B cell (primary cell): ENCODE results near the gene KCNJ16. TPM values are rescaled to one million over a fixed set of nuclear protein-coding genes. Genes with fewer than 3 reads are reported as not detected.

Source experiments
- ATAC-seq: fragments of 200-7000 bp; cut with Tn5 transposase; one replicate; pipeline ENCODE4 v1.10.0; 2021; ENCODE audit warnings: low read depth, mild to moderate bottlenecking, moderate number of reproducible peaks, moderate library complexity
- CTCF ChIA-PET: fragments of 350-600 bp; sonication (Branson Sonifier 250); formaldehyde crosslinking; loops from one replicate; lab custom pipeline; 2021; ENCODE audit warnings: antibody characterized with exemption, inconsistent platforms; lab: Charles Lee
- POLR2A ChIA-PET: fragments of 350-600 bp; sonication (Branson Sonifier 250); formaldehyde crosslinking; loops from one replicate; lab custom pipeline; 2021; ENCODE audit warnings: antibody characterized with exemption; lab: Charles Lee
- DNase-seq: peaks from one replicate; pipeline ENCODE4 v3.0.0; 2013
- H2AFZ ChIP-seq: 2 replicates; pipeline ENCODE4 v1.6.1; 2012; ENCODE audit warnings: mild to moderate bottlenecking, low read depth, low read length; ENCODE audit not compliant: insufficient read depth, poor library complexity, severe bottlenecking
- H3K27ac ChIP-seq, 2 donors: 1 replicate in 1 of 2; 2 replicates in 1 of 2; pipeline ENCODE4 v1.5.1; 2012 to 2013; ENCODE audit warnings: low read length in 2 of 2, mild to moderate bottlenecking in 2 of 2, moderate library complexity in 1 of 2
- H3K27me3 ChIP-seq, 4 experiments: fragments of 200-600 bp in 1 of 4; sonication (generic) in 1 of 4; replicated peaks in 1 of 4; 1 replicate in 2 of 4; 2 replicates in 2 of 4; pipeline versions ENCODE4 v1.6.1 to v1.7.0; 2013 to 2016; ENCODE audit warnings: low read length in 3 of 4, mild to moderate bottlenecking in 2 of 4, mixed read lengths in 1 of 4, moderate library complexity in 1 of 4; ENCODE audit not compliant: insufficient read depth in 4 of 4, control insufficient read depth in 3 of 4; ENCODE audit errors: control extremely low read depth in 1 of 4
- H3K36me3 ChIP-seq, 2 experiments: replicated peaks in 1 of 2; 1 replicate in 1 of 2; 2 replicates in 1 of 2; pipeline versions ENCODE4 v1.6.1 to v1.7.1; 2013; ENCODE audit warnings: low read length in 1 of 2; ENCODE audit not compliant: insufficient read depth in 2 of 2, control insufficient read depth in 1 of 2; ENCODE audit errors: control extremely low read depth in 1 of 2, extremely low read depth in 1 of 2
- H3K4me1 ChIP-seq, 2 donors: fragments of 200-600 bp in 1 of 2; sonication (generic) in 1 of 2; 1 replicate in 1 of 2; 2 replicates in 1 of 2; pipeline versions ENCODE4 v1.5.1 to v1.6.1; 2013 to 2017; ENCODE audit warnings: low read length in 2 of 2; ENCODE audit not compliant: control insufficient read depth in 2 of 2, insufficient read depth in 2 of 2
- H3K4me2 ChIP-seq: replicated peaks from 2 replicates; pipeline ENCODE3; 2012; ENCODE audit warnings: mild to moderate bottlenecking, low read depth, low read length; ENCODE audit not compliant: poor library complexity, severe bottlenecking
- H3K4me3 ChIP-seq, 5 experiments: fragments of 200-600 bp in 1 of 5; sonication (generic) in 1 of 5; 1 replicate in 3 of 5; 2 replicates in 2 of 5; pipeline versions ENCODE4 v1.5.1 to v1.7.0; 2011 to 2016; ENCODE audit warnings: low read length in 4 of 5, mild to moderate bottlenecking in 4 of 5, low read depth in 2 of 5, control low read depth in 1 of 5, moderate library complexity in 1 of 5; ENCODE audit not compliant: insufficient read depth in 1 of 5; ENCODE audit errors: control extremely low read depth in 1 of 5, extremely low read depth in 1 of 5
- H3K79me2 ChIP-seq: fragments of 200-600 bp; sonication (generic); one replicate; pipeline ENCODE4 v1.6.0; 2016; ENCODE audit warnings: low read length; ENCODE audit not compliant: control insufficient read depth, insufficient read depth
- H3K9ac ChIP-seq: fragments of 200-600 bp; sonication (generic); 2 replicates; pipeline ENCODE4 v1.6.1; 2017; ENCODE audit warnings: mild to moderate bottlenecking, low read length, moderate library complexity
- H3K9me3 ChIP-seq, 3 donors: one replicate each; pipeline versions ENCODE4 v1.6.1 to v1.7.1; 2013; ENCODE audit warnings: low read length in 2 of 3; ENCODE audit not compliant: control insufficient read depth in 2 of 3, insufficient read depth in 1 of 3; ENCODE audit errors: control extremely low read depth in 1 of 3
- H4K20me1 ChIP-seq: 2 replicates; pipeline ENCODE4 v1.6.0; 2012; ENCODE audit warnings: mild to moderate bottlenecking, low read length; ENCODE audit not compliant: insufficient read depth, control insufficient read depth, poor library complexity, severe bottlenecking
- H3K27ac Mint-ChIP-seq: one replicate; pipeline ENCODE4 v1.8.0; 2021; ENCODE audit warnings: mixed read lengths
- H3K27me3 Mint-ChIP-seq: one replicate; pipeline ENCODE4 v1.8.0; 2021; ENCODE audit warnings: mixed read lengths
- H3K4me1 Mint-ChIP-seq: one replicate; pipeline ENCODE4 v1.8.0; 2021; ENCODE audit warnings: mixed read lengths
- H3K4me3 Mint-ChIP-seq: one replicate; pipeline ENCODE4 v1.8.0; 2021; ENCODE audit warnings: mixed read lengths
- H3K9me3 Mint-ChIP-seq: one replicate; pipeline ENCODE4 v1.8.0; 2022; ENCODE audit warnings: mixed read lengths; ENCODE audit not compliant: insufficient read depth
- EZH2 ChIP-seq: IDR thresholded peaks from 2 replicates; pipeline ENCODE4 v1.6.1; 2012; ENCODE audit warnings: borderline replicate concordance, low read depth, mild to moderate bottlenecking, moderate library complexity, low read length; ENCODE audit not compliant: insufficient read depth, poor library complexity, severe bottlenecking
- WGBS: methylation state at CpG from one replicate; pipeline ENCODE4 v1.1.5; 2013; ENCODE audit warnings: missing lambda C conversion rate; ENCODE audit not compliant: insufficient coverage; 5-methylcytosine and 5-hydroxymethylcytosine counted together
- intact Hi-C: fragments of 100-400 bp; cut with micrococcal nuclease; formaldehyde crosslinking; loops from one replicate; pipeline ENCODE4 v1.10.0; 2022
- polyA plus RNA-seq: library from polyadenylated mRNA; depleted of rRNA; stranded (reverse); fragments of >200 nt; gene quantifications from 2 replicates; pipeline ENCODE4 v1.2.3, GENCODE V29; 2012
- total RNA-seq, 2 donors: library from RNA; stranded (reverse); fragments of 120-200 nt in 1 of 2; gene quantifications; 1 replicate in 1 of 2; 2 replicates in 1 of 2; pipeline versions ENCODE4 v1.2.3 to v1.2.4, GENCODE V29; 2013 to 2022
- TF ChIP-seq, protein P1 (sequence below): fragments of 200-600 bp; IDR thresholded peaks from one replicate; pipeline ENCODE4 v1.8.0; 2022; ENCODE audit warnings: antibody characterized with exemption, mild to moderate bottlenecking

The KCNJ16 gene
- total and polyA plus RNA-seq, 2 donors (not counting 1 experiment from before 2014, with no cell fraction given) = not detected

DNA sequence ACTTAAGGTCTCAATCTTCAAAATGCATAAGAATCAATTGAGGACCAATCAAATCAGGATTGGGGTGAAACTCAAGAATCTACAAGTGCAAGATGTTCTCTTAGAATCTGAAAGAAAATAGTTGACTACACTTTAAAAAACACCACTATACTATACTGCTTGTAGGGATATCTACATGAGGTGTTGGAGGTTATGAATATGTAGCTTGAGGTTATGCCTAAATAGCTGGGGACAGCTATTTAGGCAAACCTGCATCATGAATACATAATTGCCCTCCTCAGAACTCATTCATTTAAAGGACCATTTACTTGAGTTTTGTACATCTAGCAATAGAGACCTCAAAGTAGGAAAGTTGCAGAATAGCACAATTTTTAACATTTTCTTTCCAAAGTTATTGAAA lies 40.1 kb downstream of the KCNJ16 start:
- H3K9me3 ChIP-seq = peaks cover 0 to 7% (median 1%) of the 10 kb centered on the region in 3 donors
- no peak overlapping the region for H3K9ac ChIP-seq
- H3K9me3 Mint-ChIP-seq = peaks cover 2% of the 10 kb centered on the region
- H3K79me2 ChIP-seq = no peaks in the 10 kb centered on the region
- no peak overlapping the region for H3K27ac ChIP-seq
- H3K4me2 ChIP-seq = no peak overlapping the region
- no peaks in the 10 kb centered on the region for H3K4me1 ChIP-seq
- peaks cover 1% of the 10 kb centered on the region for H3K4me1 Mint-ChIP-seq
- H2AFZ ChIP-seq = no peak overlapping the region
- TF ChIP-seq EZH2 = no peak
- TF ChIP-seq, protein P1, sequence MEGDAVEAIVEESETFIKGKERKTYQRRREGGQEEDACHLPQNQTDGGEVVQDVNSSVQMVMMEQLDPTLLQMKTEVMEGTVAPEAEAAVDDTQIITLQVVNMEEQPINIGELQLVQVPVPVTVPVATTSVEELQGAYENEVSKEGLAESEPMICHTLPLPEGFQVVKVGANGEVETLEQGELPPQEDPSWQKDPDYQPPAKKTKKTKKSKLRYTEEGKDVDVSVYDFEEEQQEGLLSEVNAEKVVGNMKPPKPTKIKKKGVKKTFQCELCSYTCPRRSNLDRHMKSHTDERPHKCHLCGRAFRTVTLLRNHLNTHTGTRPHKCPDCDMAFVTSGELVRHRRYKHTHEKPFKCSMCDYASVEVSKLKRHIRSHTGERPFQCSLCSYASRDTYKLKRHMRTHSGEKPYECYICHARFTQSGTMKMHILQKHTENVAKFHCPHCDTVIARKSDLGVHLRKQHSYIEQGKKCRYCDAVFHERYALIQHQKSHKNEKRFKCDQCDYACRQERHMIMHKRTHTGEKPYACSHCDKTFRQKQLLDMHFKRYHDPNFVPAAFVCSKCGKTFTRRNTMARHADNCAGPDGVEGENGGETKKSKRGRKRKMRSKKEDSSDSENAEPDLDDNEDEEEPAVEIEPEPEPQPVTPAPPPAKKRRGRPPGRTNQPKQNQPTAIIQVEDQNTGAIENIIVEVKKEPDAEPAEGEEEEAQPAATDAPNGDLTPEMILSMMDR = no peak
- no peak for DNase-seq
- no peak for ATAC-seq
- no peaks in the 10 kb centered on the region for H3K27me3 ChIP-seq
- intact Hi-C loops = no loop called here
- POLR2A ChIA-PET = no interaction called here
- no peaks in the 10 kb centered on the region for H3K27me3 Mint-ChIP-seq
- no peaks in the 10 kb centered on the region for H4K20me1 ChIP-seq
- no peak overlapping the region for H3K27ac Mint-ChIP-seq
- CTCF ChIA-PET = no interaction called here
- H3K4me3 Mint-ChIP-seq = no peak overlapping the region
- H3K36me3 ChIP-seq = no peaks in the 10 kb centered on the region
- H3K4me3 ChIP-seq = no peak overlapping the region

DNA sequence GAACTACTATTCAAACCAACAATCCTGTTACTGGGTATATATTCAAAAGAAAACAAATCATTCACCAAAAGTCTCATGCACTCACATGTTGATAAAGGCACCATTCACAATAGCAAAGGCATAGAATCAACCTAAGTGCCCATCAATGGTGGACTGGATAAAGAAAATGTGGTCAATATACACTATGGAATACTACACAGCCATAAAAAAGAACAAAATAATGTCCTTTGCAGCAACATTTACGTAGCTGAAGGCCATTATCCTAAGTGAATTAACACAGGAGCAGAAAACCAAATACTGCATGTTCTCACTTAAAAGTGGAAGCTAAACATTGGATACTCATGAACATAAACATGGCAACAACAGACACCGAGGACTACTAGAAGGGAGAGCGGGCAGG lies 41.9 kb downstream of the KCNJ16 start:
- no peak overlapping the region for H3K4me3 ChIP-seq
- H3K4me1 ChIP-seq = no peaks in the 10 kb centered on the region
- ATAC-seq = no peak
- 87% methylated on average over 3 of the region's 3 CpGs for WGBS
- TF ChIP-seq EZH2 = no peak
- TF ChIP-seq, protein P1 = no peak
- Mint-ChIP-seq H3K4me3 (no peak overlapping the region), H3K9me3 (peaks cover 2% of the 10 kb centered on the region), H3K27me3 (no peaks in the 10 kb centered on the region), H3K4me1 (peaks cover 2% of the 10 kb centered on the region), H3K27ac (no peak overlapping the region)
- no peaks in the 10 kb centered on the region for H3K27me3 ChIP-seq
- H3K79me2 ChIP-seq = no peaks in the 10 kb centered on the region
- intact Hi-C loops = no loop called here
- no peak for DNase-seq
- H2AFZ ChIP-seq = no peak overlapping the region
- no peaks in the 10 kb centered on the region for H3K36me3 ChIP-seq
- CTCF ChIA-PET = no interaction called here
- H4K20me1 ChIP-seq = no peaks in the 10 kb centered on the region
- H3K4me2 ChIP-seq = no peak overlapping the region
- peaks cover 0 to 7% (median 1%) of the 10 kb centered on the region in 3 donors for H3K9me3 ChIP-seq
- no peak overlapping the region for H3K27ac ChIP-seq
- POLR2A ChIA-PET = no interaction called here
- no peak overlapping the region for H3K9ac ChIP-seq
